ENCODE measurements around the gene CPNE1.
A peak's percentile ranks its signal among the peaks of the same experiment; 100 is the strongest.
"Not testable (repeated sequence)": the region's sequence is repeated elsewhere in the genome, so short reads cannot be mapped to it uniquely, and the experiment has no call there.

CPNE1 gene

GRCh38 chr20:35698298-35699126 lies 33.8 kb upstream of the CPNE1 start:
- DNase-seq (ENCODE audit: extremely low read depth in 1 of 2, low read depth in 1 of 2) = no peak

- DNase-seq (ENCODE audit: extremely low read depth in 1 of 2, low read depth in 1 of 2) = no peak
Observed at GRCh38 chr20:35697696-35698297, 33.1 kb upstream of the CPNE1 start.

- no peak for DNase-seq (ENCODE audit: extremely low read depth in 1 of 2, low read depth in 1 of 2)
Observed at GRCh38 chr20:35695978-35696377, 31.3 kb upstream of the CPNE1 start.

- no peak for DNase-seq (ENCODE audit: extremely low read depth in 1 of 2, low read depth in 1 of 2)
Observed at GRCh38 chr20:35695245-35695749, 30.6 kb upstream of the CPNE1 start.

- no peak for DNase-seq (ENCODE audit: extremely low read depth in 1 of 2, low read depth in 1 of 2)
Observed at GRCh38 chr20:35690265-35690664, 25.6 kb upstream of the CPNE1 start.

- not testable (repeated sequence) for DNase-seq (ENCODE audit: extremely low read depth in 1 of 2, low read depth in 1 of 2)
Observed at GRCh38 chr20:35686872-35687271, 22.2 kb upstream of the CPNE1 start.

GRCh38 chr20:35685368-35685767 lies 20.7 kb upstream of the CPNE1 start:
- DNase-seq (ENCODE audit: extremely low read depth in 1 of 2, low read depth in 1 of 2) = not testable (repeated sequence)

- DNase-seq (ENCODE audit: extremely low read depth in 1 of 2, low read depth in 1 of 2) = no peak
Observed at GRCh38 chr20:35681960-35682359, 17.3 kb upstream of the CPNE1 start.

GRCh38 chr20:35680452-35681183 lies 15.9 kb upstream of the CPNE1 start:
- no peak for DNase-seq (ENCODE audit: extremely low read depth in 1 of 2, low read depth in 1 of 2)

GRCh38 chr20:35674921-35675320 lies 10.2 kb upstream of the CPNE1 start:
- no peak for DNase-seq (ENCODE audit: extremely low read depth in 1 of 2, low read depth in 1 of 2)

GRCh38 chr20:35673884-35674283 lies 9.2 kb upstream of the CPNE1 start:
- no peak for DNase-seq (ENCODE audit: extremely low read depth in 1 of 2, low read depth in 1 of 2)

GRCh38 chr20:35669681-35670080 lies 5.0 kb upstream of the CPNE1 start:
- DNase-seq (ENCODE audit: extremely low read depth in 1 of 2, low read depth in 1 of 2) = no peak

GRCh38 chr20:35669221-35669620 lies 4.5 kb upstream of the CPNE1 start:
- DNase-seq (ENCODE audit: extremely low read depth in 1 of 2, low read depth in 1 of 2) = no peak

GRCh38 chr20:35665949-35666288 lies 1.2 kb upstream of the CPNE1 start:
- no peak for DNase-seq (ENCODE audit: extremely low read depth in 1 of 2, low read depth in 1 of 2)

- DNase-seq (ENCODE audit: extremely low read depth in 1 of 2, low read depth in 1 of 2) = peak; percentile 27 to 36
Observed at GRCh38 chr20:35663516-35664465, 909 bp downstream of the CPNE1 start.

GRCh38 chr20:35662551-35662950 lies 2.1 kb downstream of the CPNE1 start:
- no peak for DNase-seq (ENCODE audit: extremely low read depth in 1 of 2, low read depth in 1 of 2)

- no peak for DNase-seq (ENCODE audit: extremely low read depth in 1 of 2, low read depth in 1 of 2)
Observed at GRCh38 chr20:35661908-35662307, 2.8 kb downstream of the CPNE1 start.

GRCh38 chr20:35661053-35661452 lies 3.6 kb downstream of the CPNE1 start:
- no peak for DNase-seq (ENCODE audit: extremely low read depth in 1 of 2, low read depth in 1 of 2)

- peak in 1 of 2 donors; percentile 29 for DNase-seq (ENCODE audit: extremely low read depth in 1 of 2, low read depth in 1 of 2)
Observed at GRCh38 chr20:35660122-35660937, 4.4 kb downstream of the CPNE1 start.

GRCh38 chr20:35657271-35657670 lies 7.4 kb downstream of the CPNE1 start:
- DNase-seq (ENCODE audit: extremely low read depth in 1 of 2, low read depth in 1 of 2) = no peak

Measured in stimulated activated CD8-positive, alpha-beta memory T cell treated with anti-CD3 and anti-CD28 coated beads, Interleukin-7, amount 100 ng/mL, for 48 hours (primary cell).